Medulla oblongata (tissue), 1 donor: Measurements from ENCODE around the gene HELB.
"Not testable (repeated sequence)": the region's sequence is repeated elsewhere in the genome, so short reads cannot be mapped to it uniquely, and the experiment has no call there.

ENCODE experiments used
- DNase-seq: peaks from one replicate; pipeline ENCODE4 v3.0.0-alpha.2; 2015; ENCODE audit errors: extremely low spot score

The HELB gene

DNA sequence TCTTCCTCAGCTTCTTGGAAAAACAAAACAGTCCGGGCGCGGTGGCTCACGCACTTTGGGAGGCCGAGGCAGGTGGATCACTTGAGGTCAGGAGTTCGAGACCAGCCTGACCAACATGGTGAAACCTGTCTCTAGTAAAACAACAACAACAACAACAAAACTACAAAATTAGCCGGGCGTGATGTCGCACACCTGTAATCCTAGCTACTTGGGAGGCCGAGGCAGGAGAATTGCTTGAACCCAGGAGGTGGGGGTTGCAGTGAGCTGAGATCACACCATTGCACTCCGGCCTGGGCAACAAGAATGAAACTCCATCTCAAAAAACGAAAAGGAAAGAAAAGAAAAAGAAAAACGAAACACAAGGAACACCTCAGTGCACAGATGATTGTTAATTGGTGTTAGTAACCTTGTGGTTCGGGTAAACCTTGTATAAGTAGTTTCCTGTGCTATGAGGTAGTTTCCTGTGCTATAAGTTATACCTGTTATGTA, 1.1 kb downstream of the HELB start:
- DNase-seq, result not testable (repeated sequence)

DNA sequence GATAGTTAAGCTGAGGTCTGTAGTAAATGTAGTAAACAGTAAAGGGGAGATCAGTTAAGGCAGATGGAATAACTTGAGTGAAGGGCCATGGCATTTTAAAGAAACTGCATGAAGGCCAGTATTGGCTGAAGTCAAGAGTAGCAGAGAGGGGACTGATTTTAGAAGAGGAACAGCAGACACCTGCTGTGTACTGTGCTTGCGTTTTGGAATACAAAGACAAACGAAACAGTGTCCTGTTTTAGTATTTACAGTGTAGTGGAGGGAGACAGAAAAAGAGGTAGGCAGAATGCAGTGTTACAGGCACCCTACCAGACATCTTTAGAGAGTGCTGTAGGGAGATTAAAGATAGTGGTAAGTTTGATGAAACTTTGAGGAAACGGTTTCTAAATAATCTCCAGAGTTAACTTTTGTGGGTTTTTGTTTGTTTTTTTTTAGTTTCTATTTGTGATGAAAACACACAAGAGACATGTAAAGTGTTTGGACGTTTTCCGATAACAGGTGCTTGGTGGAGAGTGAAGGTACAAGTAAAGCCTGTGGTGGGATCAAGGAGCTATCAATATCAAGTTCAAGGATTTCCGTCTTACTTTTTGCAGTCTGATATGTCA, 2.1 kb downstream of the HELB start:
- DNase-seq, result no peak

DNA sequence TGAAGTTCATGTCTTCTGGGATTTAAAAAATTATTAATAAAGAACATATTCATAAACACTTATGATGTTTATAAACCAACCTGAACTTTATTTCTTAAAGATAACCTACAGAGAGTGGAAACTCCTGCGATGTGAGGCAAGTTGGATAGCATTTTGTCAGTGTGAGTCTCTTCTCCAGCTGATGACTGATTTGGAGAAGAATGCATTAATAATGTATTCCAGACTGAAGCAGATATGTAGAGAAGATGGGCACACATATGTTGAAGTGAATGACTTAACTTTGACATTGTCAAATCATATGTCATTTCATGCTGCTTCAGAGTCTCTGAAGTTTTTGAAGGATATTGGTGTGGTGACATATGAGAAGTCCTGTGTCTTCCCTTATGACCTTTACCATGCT, 7.3 kb downstream of the HELB start:
- no peak for DNase-seq

DNA sequence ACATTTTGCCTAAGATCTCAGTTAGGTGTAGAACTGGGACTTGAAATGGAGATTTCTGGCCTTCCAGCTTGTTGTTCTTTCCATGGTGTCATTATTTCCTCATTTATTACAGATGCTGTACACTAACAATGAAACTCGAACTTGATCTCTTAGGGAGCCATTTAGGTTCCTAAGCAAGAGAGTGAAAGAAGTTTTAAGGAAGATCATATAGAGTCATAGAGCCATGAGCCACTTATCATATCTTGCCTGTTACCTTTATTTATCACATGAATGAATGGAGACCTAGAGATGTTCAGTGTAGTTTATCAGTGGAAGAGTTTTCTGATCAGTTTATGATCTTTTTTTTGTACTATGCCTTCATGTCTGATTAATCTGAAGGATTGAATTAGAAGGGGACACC, 9.9 kb downstream of the HELB start:
- no peak for DNase-seq

DNA sequence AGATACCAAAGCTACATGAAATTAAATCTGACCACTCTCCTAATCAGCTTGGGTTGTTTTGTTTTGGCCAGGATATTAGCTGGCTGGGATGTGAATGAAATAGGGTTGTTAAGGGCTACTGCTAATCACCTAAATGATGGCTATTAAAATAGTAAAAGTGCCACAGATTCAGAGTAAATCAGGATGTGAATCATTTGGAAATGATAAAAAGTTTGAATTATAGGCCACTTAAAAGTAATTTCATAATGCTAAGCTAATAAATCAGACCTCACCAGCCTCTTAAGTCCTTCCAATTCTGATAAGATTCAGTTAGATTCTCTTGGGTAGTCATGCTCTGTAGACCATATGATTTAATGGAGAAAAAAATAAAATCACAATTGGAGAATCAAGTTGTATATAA, 12.0 kb downstream of the HELB start:
- no peak for DNase-seq

DNA sequence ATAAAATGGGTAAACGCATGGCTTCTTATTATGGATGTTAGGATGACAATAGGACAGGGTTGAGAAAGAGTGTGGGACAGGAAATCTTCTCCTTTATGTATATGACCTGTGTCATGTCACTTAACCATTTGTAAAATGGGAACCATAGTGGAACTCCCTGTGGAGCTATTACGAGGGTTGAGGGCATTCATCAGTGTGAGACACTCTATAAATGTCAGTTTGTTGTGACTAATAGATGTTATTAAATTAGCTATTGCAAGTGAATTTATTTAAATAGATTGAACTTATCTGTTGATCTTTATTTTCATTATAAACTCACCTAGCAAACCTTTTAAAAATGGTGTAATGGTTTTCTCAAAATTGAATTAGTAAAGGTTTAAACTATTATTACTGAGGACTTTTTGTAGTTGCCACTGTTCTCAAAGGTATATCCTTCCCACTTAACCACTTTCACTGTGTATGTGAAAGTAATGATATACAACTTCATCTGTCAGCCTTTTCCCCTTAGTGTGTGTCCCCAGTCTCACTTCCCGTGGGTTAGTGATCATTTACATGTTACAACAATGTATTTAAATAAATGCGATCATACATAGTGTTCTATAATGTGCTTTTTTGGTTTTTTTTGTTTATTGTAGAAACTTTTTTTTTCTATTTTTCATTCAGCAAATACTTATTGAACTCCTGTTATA, 17.1 kb downstream of the HELB start:
- no peak for DNase-seq

DNA sequence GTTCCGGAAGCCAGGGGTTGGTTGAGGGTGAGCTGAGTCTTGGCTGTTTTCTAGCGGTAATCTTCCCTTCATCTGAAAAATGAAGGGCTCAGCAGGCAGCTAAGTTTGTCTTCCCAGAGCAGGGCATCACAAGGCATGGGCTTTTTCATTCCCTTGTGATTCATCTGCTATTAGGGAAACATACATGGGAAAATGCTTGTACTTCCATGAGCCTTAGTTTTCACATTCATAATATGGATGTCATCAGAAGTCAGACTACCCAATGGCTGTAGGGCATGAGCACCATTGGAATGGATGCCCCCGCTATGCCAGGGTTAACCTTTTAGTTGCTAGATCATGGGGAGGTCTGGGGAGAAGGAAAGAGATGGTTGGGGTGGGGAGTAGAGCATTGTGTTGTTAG, 18.7 kb downstream of the HELB start:
- DNase-seq, result no peak

DNA sequence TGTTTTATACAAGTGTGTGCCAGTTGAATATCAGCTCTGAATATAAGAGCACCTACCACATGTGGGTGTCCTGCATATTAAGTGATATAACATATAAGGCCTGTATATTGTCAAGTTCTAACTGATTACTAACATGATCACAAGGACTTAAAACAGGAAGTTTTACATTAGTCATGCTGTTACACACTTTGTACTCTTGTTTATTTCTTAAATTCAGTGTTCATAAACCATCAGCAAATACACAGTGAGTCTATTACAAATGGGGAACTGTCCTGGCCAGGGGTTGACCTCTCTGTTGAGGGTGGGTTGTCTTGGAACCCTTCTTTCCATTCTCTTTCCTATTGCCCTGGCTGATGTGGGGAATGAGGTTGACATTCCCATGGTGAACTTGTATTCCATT, 19.1 kb downstream of the HELB start:
- no peak for DNase-seq

DNA sequence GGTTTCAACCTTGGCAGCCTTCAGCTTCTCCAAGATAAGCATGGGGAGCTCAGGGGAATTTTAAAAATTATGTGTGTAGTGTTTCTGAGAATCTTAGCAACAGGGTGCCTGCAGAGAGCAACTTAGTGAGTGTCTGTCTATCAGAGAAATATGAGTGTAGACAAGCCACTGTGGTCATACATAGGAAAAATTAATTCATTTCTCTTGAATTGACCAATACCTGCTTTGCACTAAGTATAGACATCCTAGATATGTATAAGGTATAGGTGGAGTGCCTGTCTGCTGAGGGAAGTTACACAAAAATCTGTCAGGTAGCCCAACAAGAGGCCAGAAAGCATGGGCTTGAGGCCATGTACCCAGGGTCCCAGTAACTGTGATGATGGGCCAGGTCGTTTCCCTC, 20.7 kb downstream of the HELB start:
- DNase-seq, result no peak

DNA sequence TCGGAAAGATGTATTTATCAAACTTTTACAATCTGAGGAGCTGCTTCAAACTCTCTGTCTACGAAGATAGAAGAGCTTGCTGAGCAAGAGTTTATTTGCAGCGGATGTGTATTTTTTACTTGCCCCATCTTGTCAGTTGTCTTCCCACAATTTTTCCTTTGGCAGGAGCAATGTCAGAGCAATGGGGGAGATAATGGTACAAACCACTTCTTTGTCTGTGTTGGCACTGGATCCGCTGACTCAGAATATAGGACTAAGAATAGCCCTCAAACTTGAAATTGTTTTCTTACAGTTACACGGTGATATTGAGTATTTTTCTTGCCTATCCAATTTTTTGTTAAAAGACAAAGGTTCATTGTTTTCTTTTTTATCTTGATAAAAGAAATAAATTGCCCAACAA, 27.6 kb downstream of the HELB start:
- peak; percentile 36 for DNase-seq

DNA sequence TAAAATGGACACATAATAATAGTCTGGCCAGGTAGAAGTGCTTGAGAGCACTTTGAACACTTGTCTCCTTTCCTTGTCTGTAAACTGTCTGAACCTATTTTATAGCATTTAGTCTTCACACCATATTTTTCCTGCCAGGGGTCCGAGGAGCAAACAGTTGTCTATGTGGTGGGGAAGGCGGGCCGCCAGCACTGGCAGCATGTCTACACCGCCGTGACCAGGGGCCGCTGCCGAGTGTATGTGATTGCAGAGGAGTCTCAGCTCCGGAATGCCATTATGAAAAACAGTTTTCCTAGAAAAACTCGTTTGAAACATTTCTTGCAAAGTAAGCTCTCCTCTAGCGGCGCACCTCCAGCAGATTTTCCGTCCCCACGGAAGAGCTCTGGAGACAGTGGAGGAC, 28.7 kb downstream of the HELB start:
- DNase-seq, result no peak

DNA sequence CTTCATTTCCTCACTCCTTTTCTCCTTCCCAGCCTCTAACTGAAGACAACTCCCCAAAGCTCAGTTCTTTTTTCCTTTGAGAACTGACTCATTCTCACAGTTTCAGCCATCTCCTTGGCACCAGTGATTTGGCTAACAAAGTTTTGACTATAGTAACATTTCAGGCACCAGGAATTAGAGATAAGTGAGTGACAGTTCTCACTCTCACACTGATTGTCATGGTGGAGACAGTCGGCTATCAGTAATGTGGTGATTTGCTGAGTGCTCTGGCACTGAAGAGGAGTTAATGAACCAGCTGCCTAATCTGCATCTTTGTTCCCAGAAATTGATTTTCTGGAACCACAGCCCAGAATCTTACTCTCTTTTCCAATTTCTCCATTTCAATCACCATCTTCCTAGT, 29.5 kb downstream of the HELB start:
- no peak for DNase-seq

DNA sequence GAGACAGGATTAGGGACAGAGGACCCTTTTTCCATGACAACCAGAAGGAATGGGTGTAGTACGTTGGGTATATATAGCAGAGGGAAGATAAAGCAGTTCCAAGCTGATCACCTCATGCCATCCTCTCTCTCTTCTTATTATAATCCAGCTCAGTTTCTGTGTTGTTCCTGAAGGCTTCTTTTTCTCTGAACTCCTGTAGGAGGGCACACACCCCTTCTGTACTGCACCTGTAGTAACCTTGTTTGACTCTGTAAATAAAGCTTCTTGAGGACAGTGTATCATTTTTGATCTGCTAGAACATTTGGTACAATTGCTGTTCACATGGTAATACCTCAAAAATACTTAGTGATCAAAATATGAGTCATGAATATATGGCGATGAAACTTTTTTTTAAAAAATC, 33.5 kb downstream of the HELB start:
- no peak for DNase-seq

DNA sequence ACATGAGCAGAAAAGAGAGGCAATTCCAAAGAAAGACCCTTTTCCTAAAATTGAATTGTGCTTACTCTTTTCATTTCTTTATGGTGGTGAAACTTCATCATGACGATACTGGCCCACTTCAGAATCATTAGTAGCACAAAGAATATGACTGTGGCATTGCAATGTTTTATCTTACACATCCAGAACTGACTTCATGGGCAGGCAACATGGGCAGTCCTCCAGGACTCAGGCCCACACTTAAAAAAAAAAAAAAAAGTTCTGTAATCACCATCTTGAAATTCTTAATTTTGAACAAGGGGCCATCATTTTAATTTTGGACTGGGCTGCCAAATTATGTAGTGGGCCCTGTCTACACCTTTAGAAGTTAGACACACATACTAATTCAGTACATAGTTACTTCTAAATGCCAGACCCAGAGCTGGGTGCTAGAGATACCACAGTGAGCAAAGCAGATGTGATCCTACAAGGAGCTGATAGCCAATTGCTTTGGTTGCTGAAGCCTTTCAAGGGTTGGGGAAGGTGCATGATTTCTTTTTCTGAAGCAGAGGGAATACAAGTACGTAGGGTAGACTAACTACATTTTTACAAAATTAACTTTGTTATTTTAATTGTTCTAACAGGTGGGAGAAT, 35.2 kb downstream of the HELB start:
- DNase-seq, result no peak

DNA sequence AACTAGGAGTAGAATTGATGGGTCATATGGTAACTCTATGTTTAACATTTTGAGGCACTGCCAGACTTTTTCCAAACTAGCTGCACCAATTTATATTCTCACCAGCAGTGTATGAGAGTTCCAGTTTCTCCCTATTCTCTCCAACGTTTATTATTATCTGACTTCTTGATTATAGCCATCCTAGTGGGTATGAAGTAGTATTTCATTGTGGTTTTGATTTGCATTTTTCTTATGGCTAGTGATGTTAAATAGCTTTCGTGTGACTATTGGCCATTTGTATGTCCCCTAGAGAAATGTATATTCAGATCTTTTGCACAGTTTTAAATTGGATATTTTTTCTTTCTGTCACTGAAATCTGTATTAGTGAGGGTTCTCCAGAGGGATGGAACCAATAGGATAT, 37.8 kb downstream of the HELB start:
- no peak for DNase-seq

DNA sequence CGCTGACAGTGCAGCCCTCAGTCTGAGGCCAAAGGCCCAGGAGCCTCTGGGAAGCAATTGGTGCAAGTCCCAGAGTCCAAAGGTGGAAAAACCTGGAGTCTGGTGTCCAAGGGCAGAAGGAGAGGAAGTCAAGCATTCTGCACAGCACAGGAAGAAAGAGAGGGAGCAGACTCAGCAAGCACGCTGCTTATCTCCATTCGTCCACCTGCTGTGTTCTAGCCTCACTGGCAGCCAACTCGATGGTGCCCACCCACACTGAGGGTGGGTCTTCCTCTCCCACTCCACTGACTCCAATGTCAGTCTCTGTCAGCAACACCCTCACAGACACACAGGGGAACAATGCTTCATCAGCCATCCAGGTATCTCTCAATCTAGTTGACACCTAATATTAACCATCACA, 38.8 kb downstream of the HELB start:
- no peak for DNase-seq

DNA sequence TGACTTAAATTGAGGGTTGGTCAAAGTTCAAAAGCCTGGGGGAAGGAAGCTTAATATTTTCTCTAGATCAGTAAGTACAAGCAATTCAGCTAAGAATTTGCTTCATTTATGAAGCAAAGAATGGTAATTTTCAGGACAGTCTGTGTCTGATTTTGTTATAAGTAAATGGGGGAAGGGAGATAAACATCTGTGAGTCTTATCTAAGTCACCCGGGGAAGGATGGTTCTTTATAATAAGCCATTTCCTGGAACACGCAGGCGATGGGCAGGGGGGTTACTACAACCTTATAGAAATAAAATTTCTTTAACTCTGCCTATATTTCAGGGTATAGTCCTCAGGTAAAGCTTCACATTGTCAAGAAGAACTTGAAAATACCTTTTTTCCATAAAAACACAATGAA, 42.9 kb downstream of the HELB start:
- no peak for DNase-seq

DNA sequence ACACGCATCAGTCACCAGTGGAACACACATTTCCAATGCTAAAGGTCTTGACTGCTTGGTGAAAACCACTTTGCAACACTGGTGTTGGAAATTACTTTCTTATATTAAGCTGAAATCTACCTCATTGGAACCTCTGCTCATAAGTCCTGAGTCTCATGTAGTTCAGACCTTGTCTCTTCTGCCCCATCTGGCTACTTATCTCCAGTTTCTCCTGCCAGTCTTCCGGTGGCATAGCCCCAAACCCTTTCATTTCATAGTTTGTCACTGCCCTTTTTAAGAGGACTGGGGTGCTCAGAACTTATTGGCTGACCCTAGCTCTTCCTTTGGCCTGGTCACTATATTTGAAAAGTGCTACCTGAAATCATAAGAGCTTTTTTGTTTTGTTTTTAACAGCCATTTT, 43.7 kb downstream of the HELB start:
- DNase-seq, result no peak

DNA sequence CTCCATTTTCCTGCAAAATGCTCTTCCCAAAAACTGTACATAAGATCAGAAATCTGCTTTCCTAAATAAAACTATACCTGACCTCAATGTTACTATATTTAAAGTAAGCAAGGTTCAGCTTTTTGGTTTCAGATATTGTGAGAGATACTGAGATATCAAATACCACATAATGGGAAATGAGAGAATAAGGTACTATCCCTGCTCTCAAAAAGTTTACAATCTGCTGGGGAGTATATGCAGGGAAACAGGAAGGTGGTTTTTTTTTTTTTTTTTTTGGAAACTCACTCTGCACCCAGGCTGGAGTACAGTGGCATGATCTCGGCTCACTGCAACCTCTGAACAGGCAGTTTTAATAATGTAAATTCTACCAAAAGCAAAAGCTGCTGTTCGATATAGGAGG, 49.0 kb downstream of the HELB start:
- DNase-seq, result no peak

DNA sequence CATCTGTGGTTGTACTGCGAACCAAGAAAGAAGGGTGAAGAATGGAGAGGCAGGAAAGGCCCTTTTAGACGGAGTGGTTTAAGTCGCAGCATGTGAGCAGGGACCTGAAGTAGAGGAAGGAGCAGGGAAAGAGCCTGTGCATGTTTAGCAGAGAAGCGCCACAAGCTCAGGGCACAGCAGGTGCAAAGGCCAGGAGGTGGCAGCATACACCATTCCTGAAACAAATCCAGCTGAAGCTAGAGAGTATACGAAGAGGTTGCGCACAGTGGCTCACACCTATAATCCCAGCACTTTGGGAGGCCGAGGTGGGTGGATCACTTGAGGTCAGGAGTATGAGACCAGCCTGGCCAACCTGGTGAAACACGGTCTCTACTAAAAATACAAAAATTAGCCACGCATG, 49.9 kb downstream of the HELB start:
- DNase-seq, result peak; percentile 27

DNA sequence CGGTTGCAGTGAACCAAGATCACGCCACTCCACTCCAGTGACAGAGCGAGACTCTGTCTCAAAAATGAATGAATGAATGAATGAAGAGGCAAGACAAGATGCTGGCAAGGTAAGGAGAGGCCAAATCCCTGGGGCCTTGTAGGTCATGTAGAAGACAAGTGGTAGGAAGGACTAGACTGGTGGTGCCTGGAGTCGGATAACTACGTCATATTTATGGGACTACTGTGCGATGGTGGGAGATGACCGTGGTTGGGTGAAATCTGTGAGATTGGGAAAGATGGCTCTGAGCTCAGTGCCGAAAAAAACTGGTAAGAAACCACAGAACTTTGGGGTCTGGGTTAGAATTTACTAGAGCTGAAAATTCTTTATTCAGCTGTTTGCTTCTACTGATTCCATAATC, 50.6 kb downstream of the HELB start:
- no peak for DNase-seq

DNA sequence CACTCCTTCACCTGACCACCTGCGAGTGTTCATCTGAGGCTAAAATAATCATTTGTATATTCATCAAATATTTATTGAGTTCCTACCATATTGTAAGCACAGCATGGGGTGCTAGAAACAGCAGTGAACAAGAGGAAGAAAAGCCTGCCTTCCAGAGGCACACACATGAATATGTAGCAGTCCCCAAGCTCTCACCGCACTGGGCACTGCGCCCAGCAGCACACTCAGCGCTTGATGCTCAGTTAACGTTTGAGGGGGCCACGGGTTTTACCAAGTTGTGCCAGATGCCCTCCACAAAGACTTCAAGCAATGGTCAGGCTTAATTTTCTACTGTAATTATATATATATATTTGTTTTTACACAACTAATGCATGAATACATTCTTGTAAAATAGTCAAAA, 52.0 kb downstream of the HELB start:
- peak; percentile 43 for DNase-seq

DNA sequence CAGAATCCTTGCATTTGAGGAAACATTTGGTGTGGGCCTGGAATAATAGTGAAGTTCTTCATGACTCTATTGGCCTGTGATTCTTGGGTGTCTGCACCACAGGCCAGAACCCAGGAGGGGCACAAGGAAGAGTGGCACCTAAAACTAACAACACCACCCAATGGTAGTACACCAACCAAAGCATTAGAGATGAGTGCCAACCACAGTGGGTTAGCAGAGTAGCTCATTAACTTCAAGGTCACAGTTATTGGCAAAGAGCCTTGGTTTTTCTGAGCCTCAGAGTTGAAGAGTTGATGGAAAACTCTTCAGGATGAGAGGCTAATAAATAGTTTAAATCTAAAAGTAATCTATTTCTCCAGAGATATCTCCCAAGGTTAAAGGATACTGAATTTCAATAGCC, 57.0 kb downstream of the HELB start:
- no peak for DNase-seq
